ENCODE measurements around the gene NR1H4. TPM values are rescaled to one million over a fixed set of nuclear protein-coding genes. Genes with fewer than 3 reads are reported as not detected.

The NR1H4 gene
- total and polyA plus RNA-seq, 2 donors (not counting 1 experiment from before 2014, with no cell fraction given) = not detected

DNA sequence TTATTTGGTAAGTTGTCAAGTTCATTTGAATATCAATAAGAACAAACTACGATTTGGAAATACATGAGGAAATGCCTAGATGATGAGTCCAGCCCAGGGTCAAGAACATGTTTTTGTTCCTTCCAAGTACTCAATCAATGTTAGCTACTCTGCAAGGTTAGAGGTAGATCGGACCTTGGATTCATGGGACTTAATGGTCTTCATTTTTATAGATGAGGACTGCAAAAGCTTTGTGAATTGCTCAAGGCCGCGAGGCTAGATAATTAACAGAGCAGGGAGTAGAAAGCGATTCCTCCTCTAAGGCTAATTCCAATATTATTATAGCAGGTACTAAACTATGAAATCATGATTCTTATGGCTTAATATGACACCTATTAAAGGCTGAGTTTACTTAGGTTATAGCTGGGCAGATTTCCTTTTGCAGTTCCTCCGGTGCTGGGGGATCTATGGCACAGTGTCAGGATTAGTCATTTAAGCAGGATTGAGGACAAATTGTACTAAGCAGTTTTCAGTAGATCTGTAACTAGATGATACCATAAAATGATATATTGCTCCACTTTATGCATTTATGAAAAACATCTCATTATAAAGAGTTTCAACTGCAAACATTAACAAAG lies 19.8 kb downstream of the NR1H4 start:
- Histone ChIP-seq H3K9ac (ENCODE audit: low read length) (no peak overlapping the region), H3K4me1 (ENCODE audit: control insufficient read depth in 2 of 2, insufficient read depth in 2 of 2, low read length in 2 of 2) (no peaks in the 10 kb centered on the region), H3K27me3 (replicated peaks in 1 of 4; ENCODE audit: control extremely low read depth in 1 of 4, control insufficient read depth in 3 of 4, insufficient read depth in 4 of 4, low read length in 3 of 4) (no peaks in the 10 kb centered on the region), H3K36me3 (replicated peaks in 1 of 2; ENCODE audit: control extremely low read depth in 1 of 2, control insufficient read depth in 1 of 2, extremely low read depth in 1 of 2, insufficient read depth in 2 of 2, low read length in 1 of 2) (no peaks in the 10 kb centered on the region), H3K79me2 (ENCODE audit: control insufficient read depth, insufficient read depth, low read length) (no peaks in the 10 kb centered on the region), H3K4me3 (ENCODE audit: control extremely low read depth in 1 of 5, extremely low read depth in 1 of 5, insufficient read depth in 1 of 5, low read depth in 2 of 5, low read length in 4 of 5) (no peak overlapping the region), H3K9me3 (ENCODE audit: control extremely low read depth in 1 of 3, control insufficient read depth in 2 of 3, insufficient read depth in 1 of 3, low read length in 2 of 3) (no peaks in the 10 kb centered on the region), H2AFZ (ENCODE audit: insufficient read depth, low read depth, low read length, poor library complexity, severe bottlenecking) (no peak overlapping the region), H4K20me1 (ENCODE audit: control insufficient read depth, insufficient read depth, low read length, poor library complexity, severe bottlenecking) (no peaks in the 10 kb centered on the region), H3K27ac (ENCODE audit: low read length in 2 of 2) (no peak overlapping the region), H3K4me2 (replicated peaks; ENCODE audit: low read depth, low read length, poor library complexity, severe bottlenecking) (no peak overlapping the region)
- Mint-ChIP-seq H3K4me1 (no peaks in the 10 kb centered on the region), H3K4me3 (no peak overlapping the region), H3K27me3 (peaks cover 7% of the 10 kb centered on the region), H3K9me3 (ENCODE audit: insufficient read depth) (no peaks in the 10 kb centered on the region), H3K27ac (no peak overlapping the region)
- CTCF ChIA-PET = no interaction called here
- POLR2A ChIA-PET = no interaction called here
- ATAC-seq (ENCODE audit: low read depth) = no peak
- WGBS (ENCODE audit: insufficient coverage) = no CpG with 5 or more reads among the region's 6 CpGs
- no peak for DNase-seq
- intact Hi-C loops (cut with micrococcal nuclease) = no loop called here
- TF ChIP-seq, protein P1, sequence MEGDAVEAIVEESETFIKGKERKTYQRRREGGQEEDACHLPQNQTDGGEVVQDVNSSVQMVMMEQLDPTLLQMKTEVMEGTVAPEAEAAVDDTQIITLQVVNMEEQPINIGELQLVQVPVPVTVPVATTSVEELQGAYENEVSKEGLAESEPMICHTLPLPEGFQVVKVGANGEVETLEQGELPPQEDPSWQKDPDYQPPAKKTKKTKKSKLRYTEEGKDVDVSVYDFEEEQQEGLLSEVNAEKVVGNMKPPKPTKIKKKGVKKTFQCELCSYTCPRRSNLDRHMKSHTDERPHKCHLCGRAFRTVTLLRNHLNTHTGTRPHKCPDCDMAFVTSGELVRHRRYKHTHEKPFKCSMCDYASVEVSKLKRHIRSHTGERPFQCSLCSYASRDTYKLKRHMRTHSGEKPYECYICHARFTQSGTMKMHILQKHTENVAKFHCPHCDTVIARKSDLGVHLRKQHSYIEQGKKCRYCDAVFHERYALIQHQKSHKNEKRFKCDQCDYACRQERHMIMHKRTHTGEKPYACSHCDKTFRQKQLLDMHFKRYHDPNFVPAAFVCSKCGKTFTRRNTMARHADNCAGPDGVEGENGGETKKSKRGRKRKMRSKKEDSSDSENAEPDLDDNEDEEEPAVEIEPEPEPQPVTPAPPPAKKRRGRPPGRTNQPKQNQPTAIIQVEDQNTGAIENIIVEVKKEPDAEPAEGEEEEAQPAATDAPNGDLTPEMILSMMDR (IDR thresholded peaks at IDR 0.05) = no peak
- no peak for TF ChIP-seq EZH2 (IDR thresholded peaks at IDR 0.05; ENCODE audit: borderline replicate concordance, insufficient read depth, low read depth, low read length, poor library complexity, severe bottlenecking)

DNA sequence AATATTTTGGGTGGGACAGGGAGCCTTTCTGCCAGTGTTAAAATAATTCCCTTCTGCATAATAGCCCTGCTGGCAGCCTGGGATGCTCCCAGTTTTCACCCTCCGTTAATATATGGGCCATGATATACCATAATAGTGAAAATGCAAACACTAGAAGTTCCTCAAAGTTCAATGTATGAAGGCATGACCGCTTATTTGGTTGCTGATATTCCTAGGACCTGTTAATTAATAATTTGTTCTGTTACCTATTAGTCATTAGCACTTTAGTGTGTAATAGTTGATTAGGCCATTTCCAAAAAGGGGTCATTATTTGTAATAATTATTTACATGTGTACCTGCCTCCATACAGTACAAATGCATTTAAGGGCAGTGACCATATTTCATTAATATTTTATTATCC lies 20.4 kb downstream of the NR1H4 start:
- no peak overlapping the region for H3K4me3 Mint-ChIP-seq
- H3K9me3 Mint-ChIP-seq (ENCODE audit: insufficient read depth) = no peaks in the 10 kb centered on the region
- Histone ChIP-seq H3K36me3 (replicated peaks in 1 of 2; ENCODE audit: control extremely low read depth in 1 of 2, control insufficient read depth in 1 of 2, extremely low read depth in 1 of 2, insufficient read depth in 2 of 2, low read length in 1 of 2) (no peaks in the 10 kb centered on the region), H3K27me3 (replicated peaks in 1 of 4; ENCODE audit: control extremely low read depth in 1 of 4, control insufficient read depth in 3 of 4, insufficient read depth in 4 of 4, low read length in 3 of 4) (no peaks in the 10 kb centered on the region), H3K9me3 (ENCODE audit: control extremely low read depth in 1 of 3, control insufficient read depth in 2 of 3, insufficient read depth in 1 of 3, low read length in 2 of 3) (no peaks in the 10 kb centered on the region), H3K4me3 (ENCODE audit: control extremely low read depth in 1 of 5, extremely low read depth in 1 of 5, insufficient read depth in 1 of 5, low read depth in 2 of 5, low read length in 4 of 5) (no peak overlapping the region), H3K79me2 (ENCODE audit: control insufficient read depth, insufficient read depth, low read length) (no peaks in the 10 kb centered on the region), H3K4me2 (replicated peaks; ENCODE audit: low read depth, low read length, poor library complexity, severe bottlenecking) (no peak overlapping the region), H3K9ac (ENCODE audit: low read length) (no peak overlapping the region), H3K4me1 (ENCODE audit: control insufficient read depth in 2 of 2, insufficient read depth in 2 of 2, low read length in 2 of 2) (no peaks in the 10 kb centered on the region), H2AFZ (ENCODE audit: insufficient read depth, low read depth, low read length, poor library complexity, severe bottlenecking) (no peak overlapping the region), H4K20me1 (ENCODE audit: control insufficient read depth, insufficient read depth, low read length, poor library complexity, severe bottlenecking) (no peaks in the 10 kb centered on the region), H3K27ac (ENCODE audit: low read length in 2 of 2) (no peak overlapping the region)
- peaks cover 7% of the 10 kb centered on the region for H3K27me3 Mint-ChIP-seq
- DNase-seq (no peak), ATAC-seq (ENCODE audit: low read depth) (no peak)
- no peak overlapping the region for H3K27ac Mint-ChIP-seq
- no peaks in the 10 kb centered on the region for H3K4me1 Mint-ChIP-seq
- ChIA-PET POLR2A (no interaction called here), CTCF (no interaction called here)
- TF ChIP-seq, protein P1 (IDR thresholded peaks at IDR 0.05) = no peak
- TF ChIP-seq EZH2 (IDR thresholded peaks at IDR 0.05; ENCODE audit: borderline replicate concordance, insufficient read depth, low read depth, low read length, poor library complexity, severe bottlenecking) = no peak
- intact Hi-C loops (cut with micrococcal nuclease) = no loop called here
- WGBS (ENCODE audit: insufficient coverage) = no CpG with 5 or more reads among the region's 2 CpGs
